ENCODE measurements around the gene KCNIP1.

Gene KCNIP1

DNA sequence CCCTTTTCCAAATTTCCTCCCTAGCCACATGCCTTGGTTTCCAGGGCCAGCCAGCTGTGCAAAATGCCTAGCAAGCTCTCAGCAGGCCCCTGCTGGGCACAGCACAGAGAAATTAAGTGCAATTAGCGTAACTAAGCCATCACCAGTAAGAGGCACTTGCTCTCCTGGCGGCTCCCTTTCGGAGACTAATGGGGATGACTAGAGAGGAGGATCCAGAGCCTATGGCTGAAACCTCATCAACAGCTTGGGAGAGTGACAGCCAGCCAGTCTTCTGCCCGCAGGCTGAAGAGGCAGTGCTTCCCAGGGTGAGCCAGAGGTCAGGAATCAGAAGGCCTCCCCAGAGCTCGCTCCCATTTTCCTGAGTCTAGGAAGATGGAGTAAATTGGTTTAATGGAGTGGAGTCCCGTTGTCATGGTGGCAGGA, 108.4 kb downstream of the KCNIP1 start:
- in situ Hi-C loops (cut with HindIII; ENCODE audit: low pct_unique_long_range_greater_than_20kb, low sequenced_read_pairs): no loop called here
- no peak for TF ChIP-seq JUND (IDR thresholded peaks at IDR 0.05; ENCODE audit: low read depth)
- DNase-seq (ENCODE audit: low read depth in 1 of 2, low spot score in 1 of 2): no peak

- no peak for DNase-seq (ENCODE audit: low read depth in 1 of 2, low spot score in 1 of 2)
- no peak for TF ChIP-seq JUND (IDR thresholded peaks at IDR 0.05; ENCODE audit: low read depth)
- in situ Hi-C loops (cut with HindIII; ENCODE audit: low pct_unique_long_range_greater_than_20kb, low sequenced_read_pairs): no loop called here
These were observed 110.3 kb downstream of the KCNIP1 start for GRCh38 chr5:170614065-170614490.

- DNase-seq (ENCODE audit: low read depth in 1 of 2, low spot score in 1 of 2): no peak
- TF ChIP-seq JUND (IDR thresholded peaks at IDR 0.05; ENCODE audit: low read depth): no peak
- in situ Hi-C loops (cut with HindIII; ENCODE audit: low pct_unique_long_range_greater_than_20kb, low sequenced_read_pairs): no loop called here
These were observed 110.9 kb downstream of the KCNIP1 start for GRCh38 chr5:170614720-170615119.

GRCh38 chr5:170617533-170618490, 114.0 kb downstream of the KCNIP1 start:
- no peak for TF ChIP-seq JUND (IDR thresholded peaks at IDR 0.05; ENCODE audit: low read depth)
- no peak for DNase-seq (ENCODE audit: low read depth in 1 of 2, low spot score in 1 of 2)
- in situ Hi-C loops (cut with HindIII; ENCODE audit: low pct_unique_long_range_greater_than_20kb, low sequenced_read_pairs): no loop called here

DNA sequence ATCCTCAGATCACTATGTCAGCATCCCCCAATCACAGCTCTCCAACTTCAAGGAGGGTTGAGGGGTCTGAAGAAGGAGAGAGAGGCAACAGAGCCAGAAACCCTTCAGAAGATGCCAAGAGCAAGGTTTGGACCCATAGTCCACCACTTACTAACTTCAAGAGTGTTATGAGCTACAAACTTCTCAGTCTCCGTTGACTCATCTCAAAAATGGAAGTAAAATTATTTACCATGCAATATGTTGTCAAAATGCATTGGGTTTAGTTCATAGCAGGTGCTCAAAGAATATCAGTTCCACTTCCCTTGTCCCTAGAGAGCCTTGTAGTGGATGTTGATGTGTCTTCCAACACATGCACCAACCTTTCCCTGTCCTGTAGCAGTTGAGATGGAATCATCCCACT, 116.0 kb downstream of the KCNIP1 start:
- TF ChIP-seq JUND (IDR thresholded peaks at IDR 0.05; ENCODE audit: low read depth): no peak
- in situ Hi-C loops (cut with HindIII; ENCODE audit: low pct_unique_long_range_greater_than_20kb, low sequenced_read_pairs): no loop called here
- DNase-seq (ENCODE audit: low read depth in 1 of 2, low spot score in 1 of 2): no peak

DNA sequence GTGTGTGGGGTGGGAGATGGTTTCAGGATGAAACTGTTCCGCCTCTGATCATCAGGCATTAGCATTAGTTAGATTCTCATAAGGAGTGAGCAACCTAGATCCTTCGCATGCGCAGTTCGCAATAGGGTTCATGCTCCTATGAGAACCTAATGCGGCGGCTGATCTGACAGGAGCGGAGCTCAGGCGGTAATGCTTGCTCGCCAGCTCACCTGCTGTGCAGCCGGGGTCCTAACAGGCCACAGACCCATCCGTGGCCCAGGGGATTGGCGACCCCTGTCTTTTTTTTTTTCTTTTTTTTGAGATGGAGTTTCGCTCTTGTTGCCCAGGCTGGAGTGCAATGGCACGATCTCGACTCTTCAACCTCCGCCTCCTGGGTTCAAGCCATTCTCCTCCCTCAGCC, 119.1 kb downstream of the KCNIP1 start:
- in situ Hi-C loops (cut with HindIII; ENCODE audit: low pct_unique_long_range_greater_than_20kb, low sequenced_read_pairs): no loop called here
- no peak for TF ChIP-seq JUND (IDR thresholded peaks at IDR 0.05; ENCODE audit: low read depth)
- no peak for DNase-seq (ENCODE audit: low read depth in 1 of 2, low spot score in 1 of 2)

- peak in 1 of 2 experiments; percentile 58 for DNase-seq (ENCODE audit: low read depth in 1 of 2, low spot score in 1 of 2)
- in situ Hi-C loops (cut with HindIII; ENCODE audit: low pct_unique_long_range_greater_than_20kb, low sequenced_read_pairs): no loop called here
- no peak for TF ChIP-seq JUND (IDR thresholded peaks at IDR 0.05; ENCODE audit: low read depth)
These were observed 119.9 kb downstream of the KCNIP1 start for GRCh38 chr5:170623576-170624181.

DNA sequence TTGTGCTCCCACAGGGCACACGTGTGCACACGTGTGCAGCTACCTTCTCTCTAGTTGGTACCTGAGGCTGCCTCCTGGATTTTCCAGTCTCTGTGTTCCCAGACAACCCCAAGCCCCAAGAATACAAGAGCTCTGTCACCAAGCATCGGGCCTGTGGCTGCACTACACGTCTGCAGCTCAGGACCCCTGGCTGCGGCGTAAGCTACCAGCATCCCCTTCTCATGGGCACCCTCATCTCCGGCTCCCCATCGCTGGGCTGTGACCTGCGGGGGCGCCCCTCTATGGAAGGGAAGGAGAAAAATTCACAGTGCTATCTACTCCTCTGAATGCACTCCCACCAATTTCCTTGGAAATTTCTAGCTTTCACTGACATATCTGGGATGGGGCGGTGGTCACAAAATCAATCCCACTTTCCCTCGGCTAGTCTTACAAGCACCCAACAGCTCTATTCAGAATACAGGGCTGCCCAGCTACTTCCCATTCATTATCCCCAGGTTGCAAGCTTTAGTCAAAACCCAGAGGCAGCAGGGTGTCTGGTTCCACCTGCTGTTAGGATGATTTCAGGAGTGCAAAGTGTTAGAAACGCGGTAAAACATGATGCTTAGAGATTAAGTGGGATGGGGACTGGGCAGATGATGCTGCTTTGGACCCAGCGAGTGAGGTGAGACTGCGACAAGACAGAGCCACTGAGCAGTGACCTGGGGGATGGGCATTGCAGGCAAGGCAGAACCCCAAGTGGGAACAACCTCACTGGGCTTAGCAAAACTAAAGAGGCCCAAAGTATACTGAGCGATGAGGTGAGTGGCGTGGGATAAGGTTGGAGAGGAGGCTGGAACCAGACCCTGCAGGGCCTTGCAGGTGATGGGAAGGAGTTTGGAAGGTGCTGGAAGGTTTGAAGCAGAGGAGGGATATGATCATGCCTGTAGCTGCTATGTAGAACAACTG, 121.7 kb downstream of the KCNIP1 start:
- DNase-seq (ENCODE audit: low read depth in 1 of 2, low spot score in 1 of 2): no peak
- TF ChIP-seq JUND (IDR thresholded peaks at IDR 0.05; ENCODE audit: low read depth): no peak
- in situ Hi-C loops (cut with HindIII; ENCODE audit: low pct_unique_long_range_greater_than_20kb, low sequenced_read_pairs): no loop called here

DNA sequence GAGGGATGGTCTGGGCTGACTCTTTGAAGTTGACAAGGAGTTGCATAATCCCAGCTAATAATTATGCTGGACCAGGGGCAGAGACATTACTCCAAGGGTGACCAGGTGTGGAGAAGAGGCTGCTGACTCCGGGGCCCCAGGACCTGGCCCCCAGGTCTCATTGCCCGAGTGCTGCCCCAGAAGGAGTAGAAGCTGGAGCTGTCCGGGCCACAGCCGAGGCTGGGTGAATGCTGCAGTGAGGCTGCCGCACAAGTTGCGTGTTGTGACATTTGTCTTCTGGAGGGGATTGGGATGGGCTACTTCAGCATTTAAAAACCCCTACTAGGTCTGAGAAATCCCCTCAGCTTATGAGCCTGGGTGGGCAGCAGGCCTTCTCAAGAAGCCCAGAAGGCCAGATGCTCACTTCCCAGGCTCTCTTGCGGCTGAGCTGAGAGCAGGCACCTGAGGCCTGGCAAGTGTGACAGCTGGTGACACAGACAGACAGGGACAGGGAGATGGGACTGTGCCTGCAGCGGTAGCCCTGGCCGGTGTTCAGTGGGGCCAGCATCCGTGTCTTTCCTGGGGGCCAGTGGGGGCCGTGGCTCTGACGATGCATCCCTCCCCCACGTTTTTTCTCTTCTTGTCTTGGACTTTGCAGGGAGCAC, 122.8 kb downstream of the KCNIP1 start:
- TF ChIP-seq JUND (IDR thresholded peaks at IDR 0.05; ENCODE audit: low read depth): no peak
- in situ Hi-C loops (cut with HindIII; ENCODE audit: low pct_unique_long_range_greater_than_20kb, low sequenced_read_pairs): no loop called here
- no peak for DNase-seq (ENCODE audit: low read depth in 1 of 2, low spot score in 1 of 2)

DNA sequence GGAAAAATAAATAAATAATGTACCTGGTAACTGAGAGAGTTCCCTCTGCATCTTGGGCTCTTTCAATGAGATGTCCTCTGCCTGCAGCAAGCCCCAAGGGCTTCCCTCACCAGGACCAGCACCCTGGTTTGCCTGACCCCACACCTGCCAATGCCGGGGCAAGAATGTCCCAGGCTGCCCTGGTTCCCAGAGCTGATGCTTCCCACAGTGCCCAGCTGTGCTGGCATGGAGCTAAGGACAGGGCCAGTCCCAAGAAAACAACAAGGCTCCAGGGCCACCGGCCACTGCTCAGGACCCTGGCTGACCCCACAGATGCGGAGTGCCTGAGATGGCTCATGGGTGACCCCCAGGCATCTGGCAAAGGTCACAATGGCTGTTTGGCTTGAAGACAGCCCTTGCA, 123.5 kb downstream of the KCNIP1 start:
- in situ Hi-C loops (cut with HindIII; ENCODE audit: low pct_unique_long_range_greater_than_20kb, low sequenced_read_pairs): no loop called here
- TF ChIP-seq JUND (IDR thresholded peaks at IDR 0.05; ENCODE audit: low read depth): no peak
- DNase-seq (ENCODE audit: low read depth in 1 of 2, low spot score in 1 of 2): no peak

DNA sequence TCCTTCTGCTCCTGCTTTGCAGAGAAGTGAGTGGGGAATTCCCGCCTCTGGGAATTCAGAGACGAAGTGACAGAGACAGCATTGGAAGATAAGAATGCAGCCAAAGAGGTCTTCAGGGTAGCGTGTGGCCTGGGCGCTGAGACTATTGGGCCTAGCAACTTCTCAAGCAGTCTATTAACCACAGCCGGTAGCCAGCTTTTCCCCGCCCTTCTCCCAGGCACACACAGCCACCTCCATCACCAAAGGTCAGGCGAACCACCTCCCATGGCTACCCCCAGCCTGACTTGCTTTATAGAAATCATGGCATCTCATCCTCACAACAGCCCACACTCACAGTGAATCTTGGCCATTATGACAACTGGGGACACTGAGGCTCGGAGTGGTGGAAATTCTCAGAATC, 124.2 kb downstream of the KCNIP1 start:
- in situ Hi-C loops (cut with HindIII; ENCODE audit: low pct_unique_long_range_greater_than_20kb, low sequenced_read_pairs): no loop called here
- TF ChIP-seq JUND (IDR thresholded peaks at IDR 0.05; ENCODE audit: low read depth): no peak

More for the DNA sequence above, 124.2 kb downstream of the KCNIP1 start:
- DNase-seq (ENCODE audit: low read depth in 1 of 2, low spot score in 1 of 2): no peak

Measured in T47D (cell line).